Osteoblast (primary cell): ENCODE measurements around the gene YPEL2. TPM values are rescaled to one million over a fixed set of nuclear protein-coding genes. Genes with fewer than 3 reads are reported as not detected.
A peak's percentile ranks its signal among the peaks of the same experiment; 100 is the strongest.

Source experiments
- DNase-seq: peaks from one replicate; pipeline ENCODE4 v3.0.0; 2011; ENCODE audit warnings: low spot score, mixed read lengths; ENCODE audit not compliant: insufficient read length; ENCODE audit errors: missing footprints
- H2AFZ ChIP-seq: 2 replicates; pipeline ENCODE4 v1.6.0; 2011; ENCODE audit warnings: mild to moderate bottlenecking, low read length
- H3K27ac ChIP-seq: 2 replicates; pipeline ENCODE4 v1.5.1; 2011; ENCODE audit warnings: mild to moderate bottlenecking, low read depth, low read length, moderate library complexity
- H3K27me3 ChIP-seq: 2 replicates; pipeline ENCODE4 v1.6.0; 2012; ENCODE audit warnings: mild to moderate bottlenecking, control low read depth, inconsistent platforms, low read length, moderate library complexity; ENCODE audit not compliant: insufficient read depth
- H3K36me3 ChIP-seq: 2 replicates; pipeline ENCODE4 v1.5.1; 2011; ENCODE audit warnings: mild to moderate bottlenecking, low read length, control low read depth, moderate library complexity; ENCODE audit not compliant: insufficient read depth
- H3K4me1 ChIP-seq: 2 replicates; pipeline ENCODE4 v1.5.1; 2011; ENCODE audit warnings: mild to moderate bottlenecking, low read length, control low read depth, moderate library complexity; ENCODE audit not compliant: insufficient read depth
- H3K4me2 ChIP-seq: 2 replicates; pipeline ENCODE4 v1.6.0; 2011; ENCODE audit warnings: mild to moderate bottlenecking, low read length; ENCODE audit not compliant: insufficient read depth
- H3K4me3 ChIP-seq: fragments of 200-600 bp; sonication (generic); 3 replicates; pipeline ENCODE4 v1.5.1; 2012; ENCODE audit warnings: mild to moderate bottlenecking, low read length, inconsistent platforms; ENCODE audit not compliant: insufficient read depth
- H3K79me2 ChIP-seq: 2 replicates; pipeline ENCODE4 v1.6.0; 2012; ENCODE audit warnings: mild to moderate bottlenecking, low read length, control low read depth, inconsistent platforms; ENCODE audit not compliant: insufficient read depth
- H3K9me3 ChIP-seq: 2 replicates; pipeline ENCODE4 v1.5.1; 2011; ENCODE audit warnings: low read depth, low read length, control low read depth
- H4K20me1 ChIP-seq: 2 replicates; pipeline ENCODE4 v1.6.0; 2012; ENCODE audit warnings: mild to moderate bottlenecking, low read length, control low read depth; ENCODE audit not compliant: insufficient read depth
- CTCF ChIP-seq: IDR thresholded peaks from 2 replicates; pipeline ENCODE4 v1.5.1; 2011; ENCODE audit warnings: mild to moderate bottlenecking, low read depth, low read length, moderate library complexity; ENCODE audit errors: extremely low read depth
- small RNA-seq: library from RNA; depleted of rRNA; stranded (forward); fragments of <200 nt; gene quantifications from one replicate; pipeline ENCODE3, GENCODE V24; 2012
- total RNA-seq: library from RNA; depleted of rRNA; stranded (reverse); fragments of >200 nt; gene quantifications from 2 replicates; pipeline ENCODE4 v1.2.3, GENCODE V29; 2012

Gene YPEL2
- total RNA-seq, 1 donor, result 24.2 TPM

GRCh38 chr17:59440757-59441463 lies 109.5 kb downstream of the YPEL2 start:
- H3K9me3 ChIP-seq, result no peaks in the 10 kb centered on the region
- H3K27ac ChIP-seq, result no peak overlapping the region
- H3K36me3 ChIP-seq, result no peaks in the 10 kb centered on the region
- H3K27me3 ChIP-seq, result no peaks in the 10 kb centered on the region
- no peaks in the 10 kb centered on the region for H4K20me1 ChIP-seq
- TF ChIP-seq CTCF, result peak; percentile 88
- peak overlapping the region; percentile 23 for H3K4me3 ChIP-seq
- H2AFZ ChIP-seq, result peak overlapping the region; percentile 88
- H3K4me1 ChIP-seq, result peaks cover 9% of the 10 kb centered on the region
- H3K4me2 ChIP-seq, result peak overlapping the region; percentile 68
- DNase-seq, result peak; percentile 86
- H3K79me2 ChIP-seq, result no peaks in the 10 kb centered on the region

GRCh38 chr17:59441464-59442096 lies 110.1 kb downstream of the YPEL2 start:
- Histone ChIP-seq H3K36me3 (no peaks in the 10 kb centered on the region), H3K9me3 (no peaks in the 10 kb centered on the region), H3K79me2 (no peaks in the 10 kb centered on the region), H3K27me3 (no peaks in the 10 kb centered on the region), H3K4me2 (peak overlapping the region; percentile 68), H3K4me3 (no peak overlapping the region), H3K4me1 (peaks cover 9% of the 10 kb centered on the region), H4K20me1 (no peaks in the 10 kb centered on the region), H3K27ac (no peak overlapping the region), H2AFZ (peak overlapping the region; percentile 88)
- no peak for TF ChIP-seq CTCF
- DNase-seq, result no peak

GRCh38 chr17:59443106-59443505 lies 111.7 kb downstream of the YPEL2 start:
- no peak for DNase-seq
- Histone ChIP-seq H3K9me3 (no peaks in the 10 kb centered on the region), H3K27me3 (no peaks in the 10 kb centered on the region), H3K79me2 (no peaks in the 10 kb centered on the region), H3K4me3 (no peak overlapping the region), H3K4me1 (peaks cover 9% of the 10 kb centered on the region), H3K4me2 (no peak overlapping the region), H3K27ac (no peak overlapping the region), H3K36me3 (no peaks in the 10 kb centered on the region), H4K20me1 (no peaks in the 10 kb centered on the region), H2AFZ (no peak overlapping the region)
- TF ChIP-seq CTCF, result no peak

Small RNA genes within 50 kb of the gene (small RNA-seq; reads per million reads assigned to genes)
- gene MIR4729, result not detected

Other genes with a start within 250 kb of the YPEL2 start
- gene TRIM37, start 224.8 kb upstream of the YPEL2 start, total RNA-seq, result 36.2 and 40.5 TPM in 2 replicates
- gene SKA2, start 176.5 kb upstream of the YPEL2 start, total RNA-seq, result 22.4 and 32.6 TPM in 2 replicates
- 3.8 and 418 TPM in 2 replicates for gene PRR11, start 175.9 kb upstream of the YPEL2 start, total RNA-seq
- 19.7 and 21.7 TPM in 2 replicates for gene SMG8, start 121.6 kb upstream of the YPEL2 start, total RNA-seq
- gene GDPD1, start 111.1 kb upstream of the YPEL2 start, total RNA-seq, result 1.1 and 2.4 TPM in 2 replicates
- 74.6 and 76.4 TPM in 2 replicates for gene DHX40, start 234.0 kb downstream of the YPEL2 start, total RNA-seq